H9 (cell line): ENCODE measurements around the gene NAA25. TPM values are rescaled to one million over a fixed set of nuclear protein-coding genes. Genes with fewer than 3 reads are reported as not detected.
A peak's percentile ranks its signal among the peaks of the same experiment; 100 is the strongest.

ENCODE experiments used
- DNase-seq: peaks from one replicate; pipeline ENCODE4 v3.0.0-alpha.2; 2017
- H2AFZ ChIP-seq: one replicate; pipeline ENCODE4 v1.6.1; 2013; ENCODE audit warnings: mild to moderate bottlenecking, low read length, control low read depth, moderate library complexity
- H2AK5ac ChIP-seq: 2 replicates; pipeline ENCODE4 v1.6.1; 2013; ENCODE audit warnings: low read length, control low read depth, mixed read lengths; ENCODE audit not compliant: insufficient read length
- H2BK120ac ChIP-seq: one replicate; pipeline ENCODE4 v1.6.1; 2013; ENCODE audit warnings: low read depth, mild to moderate bottlenecking, low read length, control low read depth, inconsistent platforms; ENCODE audit not compliant: poor library complexity, severe bottlenecking
- H2BK12ac ChIP-seq: 2 replicates; pipeline ENCODE4 v1.6.1; 2013; ENCODE audit warnings: low read length, control low read depth, mixed read lengths, low read depth; ENCODE audit not compliant: insufficient read length
- H2BK15ac ChIP-seq: 2 replicates; pipeline ENCODE4 v1.6.1; 2013; ENCODE audit warnings: low read depth, low read length, control low read depth
- H2BK20ac ChIP-seq: one replicate; pipeline ENCODE4 v1.6.1; 2013; ENCODE audit warnings: low read depth, mild to moderate bottlenecking, low read length, control low read depth, inconsistent platforms; ENCODE audit not compliant: poor library complexity, severe bottlenecking
- H2BK5ac ChIP-seq: 2 replicates; pipeline ENCODE4 v1.6.1; 2013; ENCODE audit warnings: low read length, control low read depth, mixed read lengths; ENCODE audit not compliant: insufficient read length
- H3K14ac ChIP-seq: 2 replicates; pipeline ENCODE4 v1.6.1; 2013; ENCODE audit warnings: low read length, control low read depth; ENCODE audit not compliant: insufficient read depth
- H3K18ac ChIP-seq: 2 replicates; pipeline ENCODE4 v1.6.1; 2013; ENCODE audit warnings: low read depth, mild to moderate bottlenecking, mixed read lengths, low read length, control low read depth; ENCODE audit not compliant: insufficient read length
- H3K23ac ChIP-seq: 2 replicates; pipeline ENCODE4 v1.6.1; 2013; ENCODE audit warnings: low read length, control low read depth, mixed read lengths, low read depth; ENCODE audit not compliant: insufficient read length
- H3K23me2 ChIP-seq: 2 replicates; pipeline ENCODE4 v1.6.1; 2013; ENCODE audit warnings: low read depth, mild to moderate bottlenecking, mixed read lengths, low read length, control low read depth; ENCODE audit not compliant: insufficient read length, poor library complexity, severe bottlenecking
- H3K27ac ChIP-seq: 2 replicates; pipeline ENCODE4 v1.5.1; 2013; ENCODE audit warnings: low read length, control low read depth, mixed read lengths, low read depth; ENCODE audit not compliant: insufficient read length
- H3K27me3 ChIP-seq: 2 replicates; pipeline ENCODE4 v1.6.1; 2013; ENCODE audit warnings: low read length, control low read depth, inconsistent platforms; ENCODE audit not compliant: insufficient read depth
- H3K4ac ChIP-seq: 2 replicates; pipeline ENCODE4 v1.6.1; 2013; ENCODE audit warnings: low read depth, mild to moderate bottlenecking, control low read depth, inconsistent platforms, low read length, moderate library complexity
- H3K4me1 ChIP-seq: 2 replicates; pipeline ENCODE4 v1.6.1; 2013; ENCODE audit warnings: low read length, control low read depth, inconsistent platforms; ENCODE audit not compliant: insufficient read depth
- H3K4me2 ChIP-seq: 2 replicates; pipeline ENCODE4 v1.6.1; 2013; ENCODE audit warnings: low read length, control low read depth, mixed read lengths; ENCODE audit not compliant: insufficient read length, insufficient read depth
- H3K56ac ChIP-seq: 2 replicates; pipeline ENCODE4 v1.6.1; 2013; ENCODE audit warnings: low read depth, mild to moderate bottlenecking, mixed read lengths, low read length, control low read depth; ENCODE audit not compliant: insufficient read length
- H3K79me1 ChIP-seq: 2 replicates; pipeline ENCODE4 v1.6.1; 2013; ENCODE audit warnings: low read depth, mild to moderate bottlenecking, moderate library complexity, low read length, control low read depth, inconsistent platforms; ENCODE audit not compliant: insufficient read depth, poor library complexity, severe bottlenecking
- H3K79me2 ChIP-seq: 2 replicates; pipeline ENCODE4 v1.6.1; 2013; ENCODE audit warnings: low read length, control low read depth, inconsistent platforms; ENCODE audit not compliant: insufficient read depth
- H3K9ac ChIP-seq: 2 replicates; pipeline ENCODE4 v1.6.1; 2013; ENCODE audit warnings: low read length, control low read depth, mixed read lengths; ENCODE audit not compliant: insufficient read length; ENCODE audit errors: extremely low read depth
- H3K9me3 ChIP-seq: one replicate; pipeline ENCODE4 v1.6.1; 2013; ENCODE audit warnings: low read depth, low read length, inconsistent platforms; ENCODE audit not compliant: control insufficient read depth
- H3T11ph ChIP-seq: one replicate; pipeline ENCODE4 v1.6.1; 2013; ENCODE audit warnings: mild to moderate bottlenecking, low read length, control low read depth, inconsistent platforms
- H4K20me1 ChIP-seq: one replicate; pipeline ENCODE4 v1.6.1; 2013; ENCODE audit not compliant: control insufficient read depth, insufficient read length, insufficient read depth
- H4K5ac ChIP-seq: 2 replicates; pipeline ENCODE4 v1.6.1; 2013; ENCODE audit warnings: low read depth, mild to moderate bottlenecking, mixed read lengths, low read length, control low read depth; ENCODE audit not compliant: insufficient read length
- H4K8ac ChIP-seq: replicated peaks from 2 replicates; pipeline ENCODE4 v1.6.1; 2013; ENCODE audit warnings: low read length, control low read depth, mixed read lengths, low read depth; ENCODE audit not compliant: insufficient read length
- H4K91ac ChIP-seq: 2 replicates; pipeline ENCODE4 v1.6.1; 2013; ENCODE audit warnings: low read depth, mild to moderate bottlenecking, moderate library complexity, mixed read lengths, low read length, control low read depth; ENCODE audit not compliant: insufficient read length
- H3K27ac Mint-ChIP-seq, 3 experiments: 2 replicates in 2 of 3; 3 replicates in 1 of 3; pipeline ENCODE4 v1.8.0; 2020 to 2021; ENCODE audit warnings: mixed read lengths in 3 of 3, mild to moderate bottlenecking in 1 of 3, moderate library complexity in 1 of 3
- H3K27me3 Mint-ChIP-seq: 2 replicates; pipeline ENCODE4 v1.8.0; 2021; ENCODE audit warnings: low read depth, mild to moderate bottlenecking, moderate library complexity, mixed read lengths
- H3K36me3 Mint-ChIP-seq, 3 experiments: 2 replicates in 2 of 3; 3 replicates in 1 of 3; pipeline ENCODE4 v1.8.0; 2020 to 2021; ENCODE audit warnings: low read depth in 3 of 3, mixed read lengths in 3 of 3; ENCODE audit not compliant: insufficient read depth in 1 of 3
- H3K4me1 Mint-ChIP-seq, 2 experiments: 2 replicates each; pipeline ENCODE4 v1.8.0; 2020; ENCODE audit warnings: mixed read lengths in 2 of 2
- H3K4me3 Mint-ChIP-seq, 2 experiments: 2 replicates in 1 of 2; 3 replicates in 1 of 2; pipeline ENCODE4 v1.8.0; 2020 to 2021; ENCODE audit warnings: mild to moderate bottlenecking in 2 of 2, mixed read lengths in 2 of 2, moderate library complexity in 1 of 2
- H3K9me3 Mint-ChIP-seq, 2 experiments: 2 replicates in 1 of 2; 3 replicates in 1 of 2; pipeline ENCODE4 v1.8.0; 2020; ENCODE audit warnings: mild to moderate bottlenecking in 2 of 2, mixed read lengths in 2 of 2, moderate library complexity in 1 of 2
- WGBS: extraction: QIAGEN DNeasy Blood & Tissue Kit; methylation state at CpG from one replicate; pipeline ENCODE4 v1.1.7; 2013; ENCODE audit warnings: missing lambda C conversion rate, low lambda C conversion rate, mixed read lengths; ENCODE audit not compliant: insufficient read length; ENCODE audit errors: extremely low coverage; 5-methylcytosine and 5-hydroxymethylcytosine counted together
- total RNA-seq: library from RNA; stranded (reverse); gene quantifications from 2 replicates; pipeline ENCODE4 v1.2.1, GENCODE V29; 2021
- TF ChIP-seq, protein P1 (sequence below): fragments of 200-600 bp; sonication (generic); conservative IDR thresholded peaks from 3 replicates; pipeline ENCODE4 v1.8.0; 2021; ENCODE audit warnings: antibody characterized with exemption, mild to moderate bottlenecking

Gene NAA25
- total RNA-seq, 1 experiment from 2014 or later, result 57.1 TPM

DNA sequence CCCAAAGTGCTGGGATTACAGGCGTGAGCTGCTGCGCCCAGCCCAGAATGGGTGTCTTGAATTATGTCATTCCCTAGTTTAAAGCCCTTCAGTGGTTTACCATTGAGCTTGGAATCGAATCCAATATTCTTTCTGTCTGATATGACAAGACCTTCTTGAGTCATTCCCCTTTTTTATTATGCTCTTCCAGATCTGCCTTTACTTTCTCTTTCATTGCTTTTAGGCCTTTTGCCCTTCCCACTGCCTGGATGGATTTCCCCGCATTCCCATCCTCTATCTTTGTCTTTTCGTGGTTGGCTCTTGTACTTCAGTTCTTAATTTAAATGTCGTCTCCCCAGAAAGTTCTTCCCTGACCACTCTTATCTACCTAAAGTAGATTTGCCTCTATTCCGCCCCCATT is 18.3 kb upstream of the NAA25 start:
- H3K4me1 ChIP-seq, result no peaks in the 10 kb centered on the region
- H3K4me2 ChIP-seq, result no peak overlapping the region

More for the DNA sequence above, 18.3 kb upstream of the NAA25 start:
- Histone ChIP-seq H3K27ac (no peak overlapping the region), H3K14ac (no peak overlapping the region), H3K23ac (no peak overlapping the region), H3K27me3 (no peaks in the 10 kb centered on the region), H2BK12ac (no peak overlapping the region), H4K5ac (no peak overlapping the region), H4K8ac (no peak overlapping the region), H2AK5ac (no peak overlapping the region), H4K91ac (no peak overlapping the region), H4K20me1 (no peaks in the 10 kb centered on the region), H3K9me3 (no peaks in the 10 kb centered on the region), H3K56ac (no peak overlapping the region), H3K4ac (no peak overlapping the region), H2BK15ac (no peak overlapping the region), H2AFZ (no peak overlapping the region), H3K18ac (no peak overlapping the region), H2BK20ac (no peak overlapping the region), H2BK5ac (no peak overlapping the region), H3K23me2 (peaks cover 8% of the 10 kb centered on the region), H3K79me2 (no peaks in the 10 kb centered on the region; the same call in 1 of the 2 replicates), H2BK120ac (no peak overlapping the region), H3K79me1 (no peaks in the 10 kb centered on the region), H3T11ph (no peak overlapping the region), H3K9ac (no peak overlapping the region)
- DNase-seq, result no peak
- H3K4me3 Mint-ChIP-seq, result peak overlapping the region; percentile 83 to 89
- H3K27me3 Mint-ChIP-seq, result no peaks in the 10 kb centered on the region
- no peak overlapping the region for H3K27ac Mint-ChIP-seq
- H3K4me1 Mint-ChIP-seq, result peaks cover 23 to 24% of the 10 kb centered on the region in 2 experiments
- H3K36me3 Mint-ChIP-seq, result no peaks in the 10 kb centered on the region
- TF ChIP-seq, protein P1, sequence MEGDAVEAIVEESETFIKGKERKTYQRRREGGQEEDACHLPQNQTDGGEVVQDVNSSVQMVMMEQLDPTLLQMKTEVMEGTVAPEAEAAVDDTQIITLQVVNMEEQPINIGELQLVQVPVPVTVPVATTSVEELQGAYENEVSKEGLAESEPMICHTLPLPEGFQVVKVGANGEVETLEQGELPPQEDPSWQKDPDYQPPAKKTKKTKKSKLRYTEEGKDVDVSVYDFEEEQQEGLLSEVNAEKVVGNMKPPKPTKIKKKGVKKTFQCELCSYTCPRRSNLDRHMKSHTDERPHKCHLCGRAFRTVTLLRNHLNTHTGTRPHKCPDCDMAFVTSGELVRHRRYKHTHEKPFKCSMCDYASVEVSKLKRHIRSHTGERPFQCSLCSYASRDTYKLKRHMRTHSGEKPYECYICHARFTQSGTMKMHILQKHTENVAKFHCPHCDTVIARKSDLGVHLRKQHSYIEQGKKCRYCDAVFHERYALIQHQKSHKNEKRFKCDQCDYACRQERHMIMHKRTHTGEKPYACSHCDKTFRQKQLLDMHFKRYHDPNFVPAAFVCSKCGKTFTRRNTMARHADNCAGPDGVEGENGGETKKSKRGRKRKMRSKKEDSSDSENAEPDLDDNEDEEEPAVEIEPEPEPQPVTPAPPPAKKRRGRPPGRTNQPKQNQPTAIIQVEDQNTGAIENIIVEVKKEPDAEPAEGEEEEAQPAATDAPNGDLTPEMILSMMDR, result no peak
- no peaks in the 10 kb centered on the region for H3K9me3 Mint-ChIP-seq
- WGBS, result no CpG with 5 or more reads among the region's 7 CpGs
